ENCODE data around the gene HAUS3. TPM values are rescaled to one million over a fixed set of nuclear protein-coding genes. Genes with fewer than 3 reads are reported as not detected.

HAUS3 gene
- total RNA-seq, 6 experiments from 2014 or later, result 3.5 to 5.1 (median 4.6) TPM

- TF ChIP-seq POLR2A (IDR thresholded peaks at IDR 0.05), result no peak
- no peak for TF ChIP-seq CTCF (IDR thresholded peaks at IDR 0.05)
- H3K27me3 ChIP-seq, result no peaks in the 10 kb centered on the region
- peaks cover 0 to 14% (median 6%) of the 10 kb centered on the region in 4 donors for H3K36me3 ChIP-seq
- DNase-seq (no peak), ATAC-seq (no peak)
- no peak overlapping the region for H3K4me3 ChIP-seq
- intact Hi-C loops (cut with DNase I), result no loop called here
- H3K4me1 ChIP-seq, result no peaks in the 10 kb centered on the region
- H3K9me3 ChIP-seq, result no peaks in the 10 kb centered on the region
- no peak overlapping the region for H3K27ac ChIP-seq
- 85% methylated on average over 3 of the region's 21 CpGs for WGBS (ENCODE audit: insufficient coverage, low coverage, low lambda C conversion rate, missing lambda C conversion rate)
These were observed 6.3 kb upstream of the HAUS3 start for GRCh38 chr4:2248044-2248780.

GRCh38 chr4:2247128-2248043 is 5.5 kb upstream of the HAUS3 start:
- peaks cover 0 to 14% (median 6%) of the 10 kb centered on the region in 4 donors for H3K36me3 ChIP-seq
- peaks cover 0 to 1% (median 0%) of the 10 kb centered on the region in 4 donors for H3K4me1 ChIP-seq
- H3K27me3 ChIP-seq, result no peaks in the 10 kb centered on the region
- no peaks in the 10 kb centered on the region for H3K9me3 ChIP-seq
- intact Hi-C loops (cut with DNase I), result no loop called here
- H3K27ac ChIP-seq, result no peak overlapping the region
- DNase-seq, result peak; percentile 12 to 52 (median 47)
- ATAC-seq, result no peak
- TF ChIP-seq POLR2A (IDR thresholded peaks at IDR 0.05), result no peak
- no peak for TF ChIP-seq CTCF (IDR thresholded peaks at IDR 0.05)
- no CpG with 5 or more reads among the region's 42 CpGs for WGBS (ENCODE audit: insufficient coverage, low coverage, low lambda C conversion rate, missing lambda C conversion rate)
- no peak overlapping the region for H3K4me3 ChIP-seq

- ATAC-seq (no peak), DNase-seq (peak in 1 of 3 donors; percentile 45)
- Histone ChIP-seq H3K27ac (no peak overlapping the region), H3K36me3 (peaks cover 0 to 14% (median 6%) of the 10 kb centered on the region in 4 donors), H3K4me1 (peaks cover 0 to 3% (median 0%) of the 10 kb centered on the region in 4 donors), H3K9me3 (no peaks in the 10 kb centered on the region), H3K27me3 (no peaks in the 10 kb centered on the region), H3K4me3 (no peak overlapping the region)
- intact Hi-C loops (cut with DNase I), result no loop called here
- WGBS (ENCODE audit: insufficient coverage, low coverage, low lambda C conversion rate, missing lambda C conversion rate), result no CpG with 5 or more reads among the region's 19 CpGs
- no peak for TF ChIP-seq POLR2A (IDR thresholded peaks at IDR 0.05)
- no peak for TF ChIP-seq CTCF (IDR thresholded peaks at IDR 0.05)
These were observed 4.6 kb upstream of the HAUS3 start for GRCh38 chr4:2246384-2247127.

GRCh38 chr4:2245787-2246275 is 3.9 kb upstream of the HAUS3 start:
- WGBS (ENCODE audit: insufficient coverage, low coverage, low lambda C conversion rate, missing lambda C conversion rate), result 89% methylated on average over 3 of the region's 7 CpGs

More at GRCh38 chr4:2245787-2246275, 3.9 kb upstream of the HAUS3 start:
- no peak overlapping the region for H3K27ac ChIP-seq
- peaks cover 0 to 8% (median 0%) of the 10 kb centered on the region in 4 donors for H3K4me1 ChIP-seq
- no peak overlapping the region for H3K4me3 ChIP-seq
- no peak for DNase-seq
- intact Hi-C loops (cut with DNase I), result no loop called here
- no peaks in the 10 kb centered on the region for H3K9me3 ChIP-seq
- no peaks in the 10 kb centered on the region for H3K27me3 ChIP-seq
- peaks cover 0 to 14% (median 6%) of the 10 kb centered on the region in 4 donors for H3K36me3 ChIP-seq
- ATAC-seq, result no peak
- TF ChIP-seq CTCF (IDR thresholded peaks at IDR 0.05) (no peak), POLR2A (IDR thresholded peaks at IDR 0.05) (no peak)

All from right lobe of liver (tissue), 6 donors.